Measurements from ENCODE around the gene EIF1AD. TPM values are rescaled to one million over a fixed set of nuclear protein-coding genes. Genes with fewer than 3 reads are reported as not detected.

The EIF1AD gene
- total and polyA plus RNA-seq, 2 experiments from 2014 or later, result 16.1 to 32.1 TPM

GRCh38 chr11:66008095-66008467, 6.1 kb upstream of the EIF1AD start:
- 0 out of 2 replicates have a peak, but pooled peaks cover 15% of the 10 kb centered on the region for H3F3A ChIP-seq (replicated peaks; ENCODE audit: low read depth)
- DNase-seq (ENCODE audit: low spot score) (no peak), ATAC-seq (no peak)
- Mint-ChIP-seq H3K4me3 (no peak overlapping the region), H3K27ac (no peak overlapping the region), H3K36me3 (ENCODE audit: low read depth) (peaks cover 27% of the 10 kb centered on the region), H3K9me3 (no peaks in the 10 kb centered on the region), H3K27me3 (ENCODE audit: insufficient read depth, low read depth, poor library complexity) (peaks cover 17% of the 10 kb centered on the region), H3K4me1 (peaks cover 20% of the 10 kb centered on the region)
- no peak overlapping the region for H3K27ac ChIP-seq (ENCODE audit: low read depth)
- no peak overlapping the region for H2AFZ ChIP-seq
- H3K4me1 ChIP-seq (ENCODE audit: insufficient read depth), result peaks cover 12% of the 10 kb centered on the region; the same call in 1 of the 2 replicates
- H3K9me2 ChIP-seq (ENCODE audit: insufficient read depth), result no peaks in the 10 kb centered on the region
- TF ChIP-seq ZNF462 (CRISPR knock-in tag; IDR thresholded peaks at IDR 0.05) (no peak), CTCF (conservative IDR thresholded peaks at IDR 0.05; ENCODE audit: low read depth in 2 of 2) (no peak), EZH2 (IDR thresholded peaks at IDR 0.05; ENCODE audit: low read depth, unreplicated experiment) (no peak), STAT1 (IDR thresholded peaks at IDR 0.05; ENCODE audit: unreplicated experiment) (no peak), ETS1 (IDR thresholded peaks at IDR 0.05) (no peak)
- H3K27me3 ChIP-seq (ENCODE audit: insufficient read depth), result peaks cover 22% of the 10 kb centered on the region
- peaks cover 7% of the 10 kb centered on the region; the same call in 1 of the 2 replicates for H3K36me3 ChIP-seq (ENCODE audit: insufficient read depth)
- H4K20me1 ChIP-seq (replicated peaks; ENCODE audit: insufficient read depth), result peaks cover 7% of the 10 kb centered on the region; the same call in 1 of the 2 replicates
- no peak overlapping the region for H3K4me3 ChIP-seq
- H3K79me2 ChIP-seq (replicated peaks; ENCODE audit: insufficient read depth), result peaks cover 14% of the 10 kb centered on the region
- H3K4me2 ChIP-seq, result no peak overlapping the region
